IPS-18c (cell line): ENCODE measurements around the gene KRI1.

ENCODE experiments used
- H3K4me3 ChIP-seq: 2 replicates; pipeline ENCODE4 v1.7.0; 2013; ENCODE audit warnings: low read depth, mild to moderate bottlenecking, low read length, moderate library complexity; ENCODE audit not compliant: insufficient read depth
- H3K9me3 ChIP-seq: one replicate; pipeline ENCODE4 v1.6.1; 2013; ENCODE audit warnings: mild to moderate bottlenecking, low read length, moderate library complexity; ENCODE audit not compliant: control insufficient read depth, insufficient read depth

Gene KRI1

GRCh38 chr19:10514211-10515145 lies 51.3 kb downstream of the KRI1 start:
- Histone ChIP-seq H3K9me3 (no peaks in the 10 kb centered on the region), H3K4me3 (peak overlapping the region; percentile 62)

GRCh38 chr19:10513223-10513622 lies 52.6 kb downstream of the KRI1 start:
- H3K9me3 ChIP-seq: no peaks in the 10 kb centered on the region
- H3K4me3 ChIP-seq: no peak overlapping the region

- Histone ChIP-seq H3K4me3 (no peak overlapping the region), H3K9me3 (no peaks in the 10 kb centered on the region)
Measured at GRCh38 chr19:10510301-10510802, 55.5 kb downstream of the KRI1 start.

GRCh38 chr19:10508707-10509106 lies 57.1 kb downstream of the KRI1 start:
- Histone ChIP-seq H3K4me3 (no peak overlapping the region), H3K9me3 (no peaks in the 10 kb centered on the region)

- Histone ChIP-seq H3K4me3 (no peak overlapping the region), H3K9me3 (no peaks in the 10 kb centered on the region)
Measured at GRCh38 chr19:10508036-10508435, 57.8 kb downstream of the KRI1 start.

GRCh38 chr19:10505583-10506229 lies 60.1 kb downstream of the KRI1 start:
- no peaks in the 10 kb centered on the region for H3K9me3 ChIP-seq
- no peak overlapping the region for H3K4me3 ChIP-seq
